ENCODE measurements around the gene NXPH3. TPM values are rescaled to one million over a fixed set of nuclear protein-coding genes. Genes with fewer than 3 reads are reported as not detected.
A peak's percentile ranks its signal among the peaks of the same experiment; 100 is the strongest.

Gene NXPH3
- total and polyA plus RNA-seq, 2 of the 13 experiments (the other 11 are each of a cell fraction or from before 2014, with no cell fraction given): 0.04 to 0.58 TPM

GRCh38 chr17:49574945-49575678 is 559 bp upstream of the NXPH3 start (continued):
- no peak for TF ChIP-seq ZNF691 (CRISPR knock-in tag; IDR thresholded peaks at IDR 0.05; ENCODE audit: borderline replicate concordance, low read depth)
- TF ChIP-seq ZNF276 (CRISPR knock-in tag; IDR thresholded peaks at IDR 0.05; ENCODE audit: low read depth): no peak
- no peak for TF ChIP-seq TFE3 (CRISPR knock-in tag; IDR thresholded peaks at IDR 0.05)
- no peak for TF ChIP-seq IRX3 (CRISPR knock-in tag; IDR thresholded peaks at IDR 0.05; ENCODE audit: borderline replicate concordance, low read depth)
- TF ChIP-seq MLX (CRISPR knock-in tag; IDR thresholded peaks at IDR 0.05): no peak
- TF ChIP-seq ZGPAT (CRISPR knock-in tag; IDR thresholded peaks at IDR 0.05): 0 out of 2 replicates have a peak, but pooled peaks have one; percentile 18
- no peak for TF ChIP-seq DMAP1 (CRISPR knock-in tag; IDR thresholded peaks at IDR 0.05)
- TF ChIP-seq ZNF589 (CRISPR knock-in tag; conservative IDR thresholded peaks at IDR 0.05): no peak
- no peak for TF ChIP-seq USF2 (IDR thresholded peaks at IDR 0.05; ENCODE audit: low read depth, low read length)
- TF ChIP-seq USF2 (CRISPR knock-in tag; IDR thresholded peaks at IDR 0.05; ENCODE audit: borderline replicate concordance): no peak
- no peak for TF ChIP-seq E2F1 (CRISPR knock-in tag; IDR thresholded peaks at IDR 0.05)
- no peak for TF ChIP-seq FOXO1 (CRISPR knock-in tag; IDR thresholded peaks at IDR 0.05)
- no peak for TF ChIP-seq ATAD3A (CRISPR knock-in tag; IDR thresholded peaks at IDR 0.05)
- 0 out of 2 replicates have a peak, but pooled peaks have one; percentile 71 for TF ChIP-seq RCOR2 (CRISPR knock-in tag; IDR thresholded peaks at IDR 0.05)
- TF ChIP-seq SALL1 (CRISPR knock-in tag; IDR thresholded peaks at IDR 0.05): 0 out of 2 replicates have a peak, but pooled peaks have one; percentile 26
- no peak for TF ChIP-seq MNT (IDR thresholded peaks at IDR 0.05)

All from HepG2 (cell line).